Measurements from ENCODE around the gene COG5.

The COG5 gene

GRCh38 chr7:107394276-107394675, 169.4 kb downstream of the COG5 start:
- no peak for DNase-seq (ENCODE audit: low read depth)

GRCh38 chr7:107392830-107393229, 170.9 kb downstream of the COG5 start:
- no peak for DNase-seq (ENCODE audit: low read depth)

- DNase-seq (ENCODE audit: low read depth), result no peak
Measured at GRCh38 chr7:107390916-107391315, 172.8 kb downstream of the COG5 start.

GRCh38 chr7:107388604-107389003, 175.1 kb downstream of the COG5 start:
- DNase-seq (ENCODE audit: low read depth), result no peak

- DNase-seq (ENCODE audit: low read depth), result no peak
Measured at GRCh38 chr7:107387573-107388219, 176.0 kb downstream of the COG5 start.

- no peak for DNase-seq (ENCODE audit: low read depth)
Measured at GRCh38 chr7:107387128-107387527, 176.6 kb downstream of the COG5 start.

GRCh38 chr7:107386548-107387102, 177.1 kb downstream of the COG5 start:
- no peak for DNase-seq (ENCODE audit: low read depth)

GRCh38 chr7:107384025-107384424, 179.7 kb downstream of the COG5 start:
- no peak for DNase-seq (ENCODE audit: low read depth)

GRCh38 chr7:107383203-107383602, 180.5 kb downstream of the COG5 start:
- no peak for DNase-seq (ENCODE audit: low read depth)

GRCh38 chr7:107381453-107381852, 182.3 kb downstream of the COG5 start:
- DNase-seq (ENCODE audit: low read depth), result no peak

- no peak for DNase-seq (ENCODE audit: low read depth)
Measured at GRCh38 chr7:107373354-107373753, 190.4 kb downstream of the COG5 start.

- no peak for DNase-seq (ENCODE audit: low read depth)
Measured at GRCh38 chr7:107372298-107372697, 191.4 kb downstream of the COG5 start.

- no peak for DNase-seq (ENCODE audit: low read depth)
Measured at GRCh38 chr7:107370816-107371215, 192.9 kb downstream of the COG5 start.

GRCh38 chr7:107364787-107365186, 198.9 kb downstream of the COG5 start:
- DNase-seq (ENCODE audit: low read depth), result no peak

GRCh38 chr7:107359520-107360316, 204.0 kb downstream of the COG5 start:
- DNase-seq (ENCODE audit: low read depth), result no peak

GRCh38 chr7:107355616-107356015, 208.1 kb downstream of the COG5 start:
- no peak for DNase-seq (ENCODE audit: low read depth)

- DNase-seq (ENCODE audit: low read depth), result no peak
Measured at GRCh38 chr7:107354640-107355039, 209.1 kb downstream of the COG5 start.

- DNase-seq (ENCODE audit: low read depth), result no peak
Measured at GRCh38 chr7:107353701-107354100, 210.0 kb downstream of the COG5 start.

GRCh38 chr7:107345898-107346297, 217.8 kb downstream of the COG5 start:
- no peak for DNase-seq (ENCODE audit: low read depth)

- DNase-seq (ENCODE audit: low read depth), result no peak
Measured at GRCh38 chr7:107344799-107345198, 218.9 kb downstream of the COG5 start.

- DNase-seq (ENCODE audit: low read depth), result no peak
Measured at GRCh38 chr7:107344286-107344685, 219.4 kb downstream of the COG5 start.

- DNase-seq (ENCODE audit: low read depth), result no peak
Measured at GRCh38 chr7:107338080-107338479, 225.6 kb downstream of the COG5 start.

GRCh38 chr7:107332488-107333269, 231.0 kb downstream of the COG5 start:
- no peak for DNase-seq (ENCODE audit: low read depth)
